Measurements from ENCODE around the gene LPP. TPM values are rescaled to one million over a fixed set of nuclear protein-coding genes. Genes with fewer than 3 reads are reported as not detected.
"Not testable (repeated sequence)": the region's sequence is repeated elsewhere in the genome, so short reads cannot be mapped to it uniquely, and the experiment has no call there.

Gene LPP
- total RNA-seq, 1 experiment from 2014 or later: 12.6 TPM

- in situ Hi-C loops (cut with HindIII; ENCODE audit: low sequenced_read_pairs): no loop called here
- DNase-seq (ENCODE audit: low spot score): no peak
Measured at GRCh38 chr3:188634285-188634684, 480.3 kb downstream of the LPP start.

DNA sequence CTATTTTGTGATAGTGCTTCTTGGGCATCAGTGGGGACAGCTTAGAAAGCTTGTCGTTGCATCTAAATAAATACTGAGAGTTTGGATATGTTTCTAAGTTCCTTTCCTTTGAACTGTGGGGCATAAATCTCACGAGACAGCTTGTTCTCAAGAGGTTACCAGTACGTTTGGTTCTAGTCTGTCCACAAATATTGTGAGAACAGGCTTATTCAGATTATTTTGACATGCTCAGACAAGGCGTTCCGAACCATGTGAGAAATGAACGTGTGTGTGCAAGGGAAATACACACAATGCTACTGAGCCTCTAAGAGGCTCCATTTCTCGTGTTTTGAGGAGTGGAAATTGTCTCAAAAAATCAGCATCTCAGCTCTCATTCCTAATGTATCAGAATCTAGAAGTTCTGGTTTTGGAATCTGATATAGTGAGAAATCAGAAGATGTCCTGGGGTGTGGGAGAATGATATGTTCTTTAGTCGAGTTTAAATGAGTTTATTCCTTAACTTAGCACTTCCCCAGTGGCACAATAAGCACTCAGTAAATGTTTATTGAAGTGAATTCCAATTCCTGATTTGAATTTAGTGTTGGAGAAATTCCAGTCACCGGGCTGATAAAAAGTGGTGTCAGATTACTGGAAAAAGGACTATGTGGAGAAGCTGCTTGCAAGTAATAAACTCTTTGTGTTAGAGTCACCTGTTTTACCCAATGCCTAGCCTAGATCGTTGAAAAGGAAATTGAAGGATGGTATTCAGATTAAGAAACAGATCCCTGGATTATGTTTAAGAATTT, 481.5 kb downstream of the LPP start:
- DNase-seq (ENCODE audit: low spot score): no peak
- in situ Hi-C loops (cut with HindIII; ENCODE audit: low sequenced_read_pairs): no loop called here

DNA sequence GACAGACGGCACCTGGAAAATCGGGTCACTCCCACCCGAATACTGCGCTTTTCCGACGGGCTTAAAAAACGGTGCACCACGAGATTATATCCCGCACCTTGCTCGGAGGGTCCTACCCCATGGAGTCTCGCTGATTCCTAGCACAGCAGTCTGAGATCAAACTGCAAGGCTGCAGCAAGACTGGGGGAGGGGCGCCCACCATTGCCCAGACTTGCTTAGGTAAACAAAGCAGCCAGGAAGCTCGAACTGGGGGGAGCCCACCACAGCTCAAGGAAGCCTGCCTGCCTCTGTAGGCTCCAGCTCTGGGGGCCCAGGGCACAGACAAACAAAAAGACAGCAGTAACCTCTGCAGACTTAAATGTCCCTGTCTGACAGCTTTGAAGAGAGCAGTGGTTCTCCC, 482.3 kb downstream of the LPP start:
- in situ Hi-C loops (cut with HindIII; ENCODE audit: low sequenced_read_pairs): not testable (repeated sequence)

DNA sequence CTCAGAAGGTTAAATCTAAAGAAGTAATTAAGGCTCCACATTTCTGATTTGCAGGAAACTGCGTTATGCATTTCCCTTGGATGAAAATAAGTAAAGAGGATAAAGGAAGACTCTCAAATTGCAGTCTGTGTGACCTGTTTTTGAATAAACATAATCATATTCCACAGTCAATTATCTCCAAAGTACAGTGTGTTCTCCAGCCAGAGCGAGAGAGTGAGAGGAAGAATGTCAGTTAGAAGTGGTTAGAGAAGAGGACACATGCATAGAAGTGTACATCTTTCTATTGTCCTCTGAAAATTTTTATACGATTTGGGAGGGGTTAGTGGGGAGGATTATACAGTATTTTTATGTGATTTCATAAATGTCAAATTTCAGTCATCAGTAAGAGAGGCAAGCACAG, 487.1 kb downstream of the LPP start:
- no peak for DNase-seq (ENCODE audit: low spot score)
- in situ Hi-C loops (cut with HindIII; ENCODE audit: low sequenced_read_pairs): no loop called here

More for the DNA sequence above, 482.3 kb downstream of the LPP start:
- DNase-seq (ENCODE audit: low spot score): not testable (repeated sequence)

DNA sequence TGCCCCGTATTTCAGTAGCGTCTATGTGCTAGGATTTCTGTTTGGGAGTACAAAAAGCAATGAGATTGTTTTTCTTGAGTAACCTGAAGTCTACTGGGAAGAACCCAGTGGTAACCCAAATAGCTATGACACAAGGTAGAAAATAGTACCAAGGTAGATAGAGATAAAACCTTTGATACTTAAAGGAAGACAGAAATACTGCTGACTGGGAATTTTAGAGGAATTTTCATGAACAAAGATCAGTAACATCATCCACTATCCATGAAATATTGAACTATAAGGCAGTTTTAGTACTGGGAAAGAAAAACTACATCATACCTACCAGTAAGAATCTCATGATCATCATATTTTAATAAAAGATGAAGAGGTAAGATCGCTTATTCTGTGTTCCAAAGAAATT, 489.8 kb downstream of the LPP start:
- no peak for DNase-seq (ENCODE audit: low spot score)
- in situ Hi-C loops (cut with HindIII; ENCODE audit: low sequenced_read_pairs): no loop called here

GRCh38 chr3:188646592-188646991, 492.6 kb downstream of the LPP start:
- in situ Hi-C loops (cut with HindIII; ENCODE audit: low sequenced_read_pairs): no loop called here
- DNase-seq (ENCODE audit: low spot score): no peak

GRCh38 chr3:188647237-188647636, 493.3 kb downstream of the LPP start:
- in situ Hi-C loops (cut with HindIII; ENCODE audit: low sequenced_read_pairs): no loop called here
- no peak for DNase-seq (ENCODE audit: low spot score)

DNA sequence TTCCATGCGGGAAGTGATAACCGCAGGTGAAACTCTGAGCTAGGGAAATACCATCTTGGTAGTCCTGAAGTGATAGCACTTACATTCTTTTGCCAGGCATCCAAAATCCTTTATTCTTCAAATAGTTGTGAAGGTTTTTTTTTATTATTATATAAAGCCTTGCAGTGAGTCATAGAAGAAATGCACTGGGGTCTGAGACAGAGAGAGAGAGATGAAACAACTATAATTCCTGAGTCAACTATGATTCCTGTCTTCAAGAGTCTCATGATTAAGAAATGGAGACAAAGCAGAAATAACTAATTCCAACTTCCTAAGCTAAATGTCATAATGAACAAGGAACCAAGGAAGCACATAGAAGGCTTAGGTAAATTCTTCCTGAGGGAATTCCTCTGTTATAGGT, 495.6 kb downstream of the LPP start:
- no peak for DNase-seq (ENCODE audit: low spot score)
- in situ Hi-C loops (cut with HindIII; ENCODE audit: low sequenced_read_pairs): no loop called here

DNA sequence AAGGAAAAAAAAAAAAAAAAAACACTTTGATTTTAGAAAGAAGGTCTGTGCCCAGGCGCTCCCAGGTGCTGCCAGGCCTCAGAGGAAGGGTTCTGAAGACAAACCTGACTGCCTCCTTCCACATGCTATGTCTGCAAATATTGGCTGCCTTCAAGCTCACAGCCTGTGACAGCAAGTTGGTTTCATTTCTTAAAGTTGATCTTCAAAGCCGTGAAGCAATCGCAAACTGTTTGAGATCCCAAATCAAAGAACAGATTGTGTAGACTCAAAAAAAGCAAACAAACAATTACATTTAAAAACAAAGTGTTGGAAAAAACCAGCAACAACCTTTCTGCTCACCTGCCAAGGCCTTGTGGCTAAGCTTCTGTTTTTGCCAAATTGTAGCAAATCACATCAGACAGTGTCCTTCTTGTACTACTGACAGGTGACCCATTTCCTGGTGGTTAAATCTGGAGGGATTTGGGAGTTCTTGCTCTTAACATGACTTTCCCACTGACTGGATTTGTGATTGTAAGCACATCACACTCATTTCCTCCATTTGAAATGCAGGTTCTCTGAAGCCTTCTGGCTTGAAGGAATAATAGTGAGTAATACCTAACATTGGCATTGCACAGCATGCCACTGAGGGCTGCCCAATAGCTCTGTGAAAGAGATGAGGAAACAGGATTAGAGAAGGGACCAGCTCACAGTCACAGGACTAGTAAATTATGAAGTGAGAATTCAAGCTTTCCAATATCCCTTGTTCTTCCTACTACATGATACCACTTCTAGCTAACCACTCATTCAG, 502.4 kb downstream of the LPP start:
- DNase-seq (ENCODE audit: low spot score): peak; percentile 83
- in situ Hi-C loops (cut with HindIII; ENCODE audit: low sequenced_read_pairs): no loop called here

GRCh38 chr3:188658606-188659005, 504.6 kb downstream of the LPP start:
- DNase-seq (ENCODE audit: low spot score): peak; percentile 74
- in situ Hi-C loops (cut with HindIII; ENCODE audit: low sequenced_read_pairs): no loop called here

DNA sequence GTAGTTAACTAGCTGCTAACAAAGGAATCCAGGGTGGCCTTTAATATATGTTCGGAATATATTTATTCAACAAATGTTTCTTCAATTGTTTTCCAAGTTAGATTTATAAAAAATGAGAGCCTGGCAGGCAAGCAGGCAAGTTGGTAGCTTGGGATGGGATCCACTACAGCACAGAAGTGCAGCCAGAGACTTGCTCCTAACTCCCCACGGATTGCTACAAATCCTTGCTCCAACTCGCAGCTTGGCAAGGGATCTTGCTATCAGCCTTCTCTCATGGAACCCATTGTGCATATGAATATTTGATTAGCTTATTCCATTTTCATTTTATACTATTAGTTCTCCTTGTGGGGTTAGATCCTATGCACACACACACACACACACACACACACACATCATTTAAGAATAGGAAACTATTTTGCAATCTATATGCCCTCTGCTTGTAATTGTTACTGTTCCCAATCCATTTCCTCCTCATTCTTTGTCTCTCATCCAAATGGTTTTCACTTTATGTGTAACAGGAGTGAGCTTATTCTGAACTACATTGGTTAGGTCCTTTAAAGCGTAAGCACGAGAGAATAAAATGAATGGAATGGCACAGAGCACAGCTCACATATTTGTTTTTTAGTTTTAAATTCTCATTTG, 505.6 kb downstream of the LPP start:
- in situ Hi-C loops (cut with HindIII; ENCODE audit: low sequenced_read_pairs): no loop called here

DNA sequence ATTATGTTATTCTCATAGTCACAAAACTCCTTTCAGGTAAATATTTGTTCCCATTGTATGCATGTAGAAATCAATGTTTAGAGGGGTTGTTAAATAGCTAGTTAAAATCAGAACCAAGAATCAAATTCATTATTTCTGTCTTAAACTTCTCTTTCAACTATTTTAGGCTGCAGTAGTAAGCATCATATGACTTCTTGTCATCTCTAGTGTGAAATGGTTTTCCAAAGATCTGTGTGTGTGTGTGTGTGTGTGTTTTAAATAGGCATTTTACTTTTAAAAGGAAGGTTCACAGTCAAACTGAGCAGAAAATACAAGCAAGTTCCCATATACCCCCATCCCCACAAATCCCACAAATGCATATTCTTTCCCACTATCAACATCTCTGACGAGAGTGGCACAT, 506.5 kb downstream of the LPP start:
- in situ Hi-C loops (cut with HindIII; ENCODE audit: low sequenced_read_pairs): no loop called here
- DNase-seq (ENCODE audit: low spot score): no peak

More for the DNA sequence above, 505.6 kb downstream of the LPP start:
- peak; percentile 37 for DNase-seq (ENCODE audit: low spot score)

- DNase-seq (ENCODE audit: low spot score): no peak
- in situ Hi-C loops (cut with HindIII; ENCODE audit: low sequenced_read_pairs): no loop called here
Measured at GRCh38 chr3:188661806-188662205, 507.8 kb downstream of the LPP start.

- in situ Hi-C loops (cut with HindIII; ENCODE audit: low sequenced_read_pairs): no loop called here
- DNase-seq (ENCODE audit: low spot score): no peak
Measured at GRCh38 chr3:188662214-188662613, 508.3 kb downstream of the LPP start.

DNA sequence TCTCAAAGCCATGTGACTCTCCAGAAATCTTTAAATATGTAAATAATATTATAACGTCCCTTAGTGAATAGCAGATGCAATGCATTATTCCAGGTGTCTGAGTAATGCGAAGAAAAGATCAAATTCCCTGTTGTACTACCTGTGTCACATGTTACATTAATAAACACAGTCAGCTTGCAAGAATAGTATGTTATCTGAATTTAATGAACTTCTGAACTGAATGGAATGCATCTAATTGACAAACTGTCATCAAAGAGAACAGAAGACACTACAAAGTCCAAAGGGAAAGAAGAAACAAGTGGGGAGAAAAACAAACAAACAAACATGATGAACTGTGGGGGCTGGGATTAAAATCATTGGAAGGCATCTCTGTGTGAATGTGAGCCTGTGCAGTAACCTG, 508.8 kb downstream of the LPP start:
- DNase-seq (ENCODE audit: low spot score): no peak
- in situ Hi-C loops (cut with HindIII; ENCODE audit: low sequenced_read_pairs): no loop called here

DNA sequence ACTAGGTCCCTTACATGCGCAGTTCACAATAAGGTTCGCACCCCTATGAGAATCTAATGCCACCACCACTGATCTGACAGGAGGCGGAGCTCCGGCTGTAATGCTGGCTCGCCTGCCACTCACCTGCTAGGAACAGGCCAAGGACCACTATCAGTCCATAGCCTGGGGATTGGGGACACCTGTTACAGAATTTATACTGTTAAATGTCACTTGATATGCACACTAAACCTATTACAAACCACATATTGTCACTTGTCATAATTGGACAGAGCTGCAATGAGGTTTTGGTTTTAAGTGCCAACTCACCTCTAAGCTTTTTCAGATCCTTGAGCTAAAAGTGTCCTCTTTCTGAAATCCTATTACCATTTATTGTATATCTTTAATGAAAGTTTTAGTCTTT, 509.9 kb downstream of the LPP start:
- DNase-seq (ENCODE audit: low spot score): no peak
- in situ Hi-C loops (cut with HindIII; ENCODE audit: low sequenced_read_pairs): no loop called here

- DNase-seq (ENCODE audit: low spot score): no peak
- in situ Hi-C loops (cut with HindIII; ENCODE audit: low sequenced_read_pairs): no loop called here
Measured at GRCh38 chr3:188664795-188665194, 510.8 kb downstream of the LPP start.

DNA sequence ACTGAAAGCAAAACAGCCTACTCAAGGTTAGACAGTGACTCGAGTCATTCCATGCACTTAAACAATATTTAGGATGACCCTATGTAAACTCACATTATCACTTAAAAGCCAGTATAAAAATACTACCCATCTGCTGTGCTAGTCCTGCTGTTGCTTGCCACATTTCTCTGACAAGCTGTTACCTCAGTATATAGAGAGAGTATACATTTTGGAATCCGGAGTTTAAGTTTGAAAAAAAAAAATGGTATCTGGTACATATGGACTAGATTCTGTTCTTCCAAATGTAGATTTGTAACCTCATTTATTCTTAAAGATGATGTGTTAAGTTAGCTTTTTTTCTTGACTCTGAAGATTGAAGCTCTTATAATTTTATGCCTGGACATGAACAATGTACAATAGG, 514.0 kb downstream of the LPP start:
- DNase-seq (ENCODE audit: low spot score): no peak
- in situ Hi-C loops (cut with HindIII; ENCODE audit: low sequenced_read_pairs): no loop called here

DNA sequence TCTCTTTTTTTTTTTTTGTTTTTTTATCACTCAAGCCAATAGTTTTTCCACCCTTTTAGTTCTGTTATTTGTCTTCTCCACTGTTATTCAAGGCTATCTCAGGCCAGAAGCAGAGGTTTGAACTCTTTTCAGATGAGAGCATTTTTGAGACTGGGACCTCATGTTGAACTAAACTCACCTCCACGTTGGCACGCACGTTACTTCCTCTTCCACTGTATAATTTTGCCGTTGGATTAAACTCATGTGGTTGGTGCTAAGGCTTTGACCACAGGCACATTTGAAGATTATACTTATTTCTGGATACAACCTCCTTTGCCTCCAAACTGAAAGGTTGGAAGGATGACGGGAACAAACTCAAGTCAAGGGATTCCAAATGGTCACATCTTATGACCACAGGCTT, 516.5 kb downstream of the LPP start:
- DNase-seq (ENCODE audit: low spot score): no peak
- in situ Hi-C loops (cut with HindIII; ENCODE audit: low sequenced_read_pairs): no loop called here

- DNase-seq (ENCODE audit: low spot score): no peak
- in situ Hi-C loops (cut with HindIII; ENCODE audit: low sequenced_read_pairs): no loop called here
Measured at GRCh38 chr3:188671971-188672370, 518.0 kb downstream of the LPP start.

Measured in G401 (cell line).